GM18511 (cell line): Measurements from ENCODE around the gene CTXND2.

Source experiments
- ATAC-seq: cut with Tn5 transposase; IDR thresholded peaks from one replicate; pipeline ENCODE4 v1.9.1; 2021; ENCODE audit warnings: mild to moderate bottlenecking, moderate library complexity; ENCODE audit not compliant: unreplicated experiment

The CTXND2 gene

DNA sequence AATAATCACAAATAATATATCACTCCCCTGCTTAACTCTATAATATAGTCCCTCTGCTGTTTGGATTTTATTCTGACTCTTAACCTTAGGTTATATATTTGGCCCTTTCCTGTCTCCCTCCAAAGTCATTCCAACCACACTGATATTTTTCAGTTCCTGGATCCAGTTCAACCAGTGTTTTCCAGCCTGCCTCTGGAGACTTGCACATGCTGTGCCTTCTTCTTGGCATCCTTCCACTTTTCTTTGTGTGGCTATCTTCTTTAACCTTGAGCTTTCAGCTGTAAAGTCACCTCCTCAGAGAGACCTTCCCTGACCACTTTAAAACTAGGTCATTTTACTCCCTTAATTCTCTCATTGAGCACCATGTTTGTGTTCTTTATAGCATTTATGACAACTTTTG, 68.3 kb downstream of the CTXND2 start:
- no peak for ATAC-seq

DNA sequence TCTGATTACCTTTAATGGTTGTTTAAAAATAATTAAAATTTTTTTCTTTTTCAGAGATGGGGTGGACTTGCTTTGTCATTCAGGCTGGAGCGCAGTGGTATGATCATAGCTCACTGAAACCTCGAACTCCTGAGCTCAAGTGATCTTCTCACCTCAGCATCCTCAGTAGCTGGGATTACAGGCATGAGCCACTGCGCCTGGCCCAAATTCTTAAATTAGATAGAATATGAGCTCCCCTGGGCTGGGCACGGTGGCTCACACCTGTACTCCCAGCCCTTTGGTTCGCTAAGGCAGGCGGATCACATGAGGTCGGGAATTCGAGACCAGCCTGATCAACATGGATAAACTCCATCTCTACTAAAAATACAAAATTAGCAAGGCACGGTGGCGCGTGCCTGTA, 70.7 kb downstream of the CTXND2 start:
- no peak for ATAC-seq

DNA sequence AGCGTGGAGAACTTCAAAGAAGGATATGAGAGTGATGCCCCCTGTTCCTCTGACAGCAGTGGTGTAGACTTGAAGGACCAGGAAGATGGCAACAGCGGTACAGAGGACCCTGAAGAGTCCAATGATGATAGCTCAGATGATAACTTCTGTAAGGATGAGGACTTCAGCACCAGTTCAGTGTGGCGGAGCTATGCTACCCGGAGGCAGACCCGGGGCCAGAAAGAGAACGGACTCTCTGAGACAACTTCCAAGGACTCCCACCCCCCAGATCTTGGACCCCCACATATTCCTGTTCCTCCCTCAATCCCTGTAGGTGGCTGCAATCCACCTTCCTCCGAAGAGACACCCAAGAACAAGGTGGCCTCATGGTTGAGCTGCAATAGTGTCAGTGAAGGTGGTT, 73.7 kb downstream of the CTXND2 start:
- ATAC-seq, result no peak

DNA sequence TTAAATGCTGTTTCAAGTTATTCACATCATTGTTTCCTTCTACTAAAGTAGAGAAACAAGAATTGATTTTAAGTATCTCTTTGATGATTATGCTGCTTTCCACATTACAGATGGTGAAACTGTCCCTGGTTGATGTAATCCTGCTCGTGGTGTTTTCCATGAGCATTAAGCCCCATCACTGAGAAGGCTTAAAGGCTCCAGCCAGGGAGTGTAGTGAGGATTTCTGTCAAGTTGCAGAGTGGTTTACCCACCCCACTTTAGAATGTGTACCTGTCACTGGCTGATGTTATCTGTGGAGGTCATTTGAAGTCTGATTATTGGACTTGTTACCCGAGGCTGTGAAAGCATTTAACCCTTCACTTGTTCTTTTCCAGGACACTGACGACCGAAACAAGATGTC, 74.8 kb downstream of the CTXND2 start:
- no peak for ATAC-seq
